HK-2 (cell line): ENCODE measurements around the gene SVOP.

Experiments
- DNase-seq: peaks from one replicate; pipeline ENCODE4 v3.0.0-alpha.2; 2018; ENCODE audit not compliant: unreplicated experiment

The SVOP gene

GRCh38 chr12:108980831-108981618 is 39.8 kb downstream of the SVOP start:
- no peak for DNase-seq

DNA sequence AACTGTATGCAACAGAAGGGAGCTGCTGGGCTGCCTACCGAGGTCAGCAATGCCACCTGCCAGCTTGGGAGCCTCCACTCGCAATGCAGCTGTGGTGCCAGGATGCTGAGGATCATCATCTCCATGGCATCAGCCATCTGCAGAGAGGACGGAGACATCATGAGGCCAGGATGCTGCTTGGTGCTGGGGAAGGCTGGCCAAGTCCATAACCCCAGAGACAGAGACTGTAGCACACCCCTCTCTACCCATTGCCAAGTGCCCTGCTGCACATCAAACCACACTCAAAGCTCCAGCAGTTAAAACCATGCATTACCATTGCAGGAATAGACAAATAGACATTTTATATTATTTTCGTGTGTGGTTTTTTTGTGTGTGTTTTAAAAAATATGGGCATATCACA is 43.5 kb downstream of the SVOP start:
- no peak for DNase-seq

GRCh38 chr12:108975024-108975593 is 45.8 kb downstream of the SVOP start:
- no peak for DNase-seq

GRCh38 chr12:108973629-108974152 is 47.2 kb downstream of the SVOP start:
- no peak for DNase-seq

DNA sequence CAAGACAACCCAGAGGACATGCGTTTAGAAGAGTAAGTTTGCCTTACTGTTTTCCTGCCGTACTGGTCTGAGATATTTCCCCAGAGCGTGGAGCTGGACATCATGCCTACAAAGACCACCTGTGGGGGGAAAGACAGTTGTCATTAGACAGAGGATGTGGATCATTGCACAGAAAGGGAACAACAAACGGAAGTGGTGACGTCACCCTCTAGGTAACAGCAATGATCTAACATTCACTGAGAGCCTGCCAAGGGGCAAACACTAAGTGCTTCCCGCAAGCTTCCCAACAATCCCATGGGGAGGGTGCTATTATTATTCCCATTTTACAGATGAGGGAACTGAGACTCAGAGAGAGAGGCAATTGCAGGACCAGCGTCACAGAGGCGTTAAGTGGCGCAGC is 48.5 kb downstream of the SVOP start:
- no peak for DNase-seq

DNA sequence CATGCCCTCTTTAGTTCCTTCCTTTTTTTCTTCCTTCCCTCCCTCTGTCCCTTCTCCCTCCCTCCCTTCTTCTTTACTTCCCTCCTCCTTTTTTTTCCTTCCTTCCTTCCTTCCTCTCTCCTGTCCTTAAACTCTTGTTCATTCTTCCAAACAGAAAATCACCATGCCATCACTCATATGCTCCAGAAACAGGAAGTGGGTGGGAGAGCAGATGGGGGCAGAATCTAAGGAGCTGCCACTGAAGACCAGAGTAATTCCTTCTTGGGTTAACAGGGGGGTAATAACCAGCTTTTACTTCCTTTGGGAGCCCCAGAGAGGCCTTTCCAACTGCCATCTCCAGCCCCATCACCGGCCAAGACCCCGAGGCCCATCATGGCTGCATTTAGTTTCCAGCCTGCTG is 51.2 kb downstream of the SVOP start:
- DNase-seq = no peak

DNA sequence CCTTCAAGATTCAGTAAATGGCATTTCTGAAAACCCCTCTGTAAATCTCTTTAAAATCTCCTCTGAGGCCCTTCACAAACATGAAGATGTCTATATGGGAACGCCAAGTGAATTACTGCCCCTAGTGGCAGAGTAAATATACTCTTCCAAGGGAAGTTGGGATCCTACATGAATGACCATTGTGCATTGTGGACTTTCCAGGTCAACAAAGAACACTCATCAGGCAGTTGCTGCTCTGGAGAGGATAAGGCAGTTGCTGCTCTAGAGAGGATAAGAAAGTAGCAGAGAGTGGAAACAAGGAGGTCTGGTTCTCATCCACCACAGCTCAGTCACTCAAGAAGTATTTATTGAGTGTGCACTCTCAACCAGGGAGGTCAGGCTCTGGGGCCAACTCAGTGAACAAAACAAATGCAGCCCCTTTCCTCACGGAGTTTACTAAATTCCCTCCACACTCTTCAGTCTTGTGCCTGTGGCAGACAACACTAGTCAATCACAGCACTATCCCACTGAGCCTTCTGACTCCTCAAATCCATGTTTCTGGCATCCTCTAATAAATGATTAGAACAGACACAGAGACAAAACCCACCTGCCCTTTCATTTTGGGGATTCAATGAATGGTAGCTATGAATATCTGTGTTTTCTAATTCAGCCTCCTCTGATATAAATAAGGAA is 52.9 kb downstream of the SVOP start:
- DNase-seq = no peak

GRCh38 chr12:108966378-108967151 is 54.3 kb downstream of the SVOP start:
- DNase-seq = no peak

GRCh38 chr12:108965886-108966285 is 55.0 kb downstream of the SVOP start:
- peak; percentile 11 for DNase-seq

- no peak for DNase-seq
These were observed 56.2 kb downstream of the SVOP start for GRCh38 chr12:108964371-108965352.

- no peak for DNase-seq
These were observed 58.6 kb downstream of the SVOP start for GRCh38 chr12:108962256-108962655.

GRCh38 chr12:108959748-108960655 is 60.9 kb downstream of the SVOP start:
- no peak for DNase-seq

DNA sequence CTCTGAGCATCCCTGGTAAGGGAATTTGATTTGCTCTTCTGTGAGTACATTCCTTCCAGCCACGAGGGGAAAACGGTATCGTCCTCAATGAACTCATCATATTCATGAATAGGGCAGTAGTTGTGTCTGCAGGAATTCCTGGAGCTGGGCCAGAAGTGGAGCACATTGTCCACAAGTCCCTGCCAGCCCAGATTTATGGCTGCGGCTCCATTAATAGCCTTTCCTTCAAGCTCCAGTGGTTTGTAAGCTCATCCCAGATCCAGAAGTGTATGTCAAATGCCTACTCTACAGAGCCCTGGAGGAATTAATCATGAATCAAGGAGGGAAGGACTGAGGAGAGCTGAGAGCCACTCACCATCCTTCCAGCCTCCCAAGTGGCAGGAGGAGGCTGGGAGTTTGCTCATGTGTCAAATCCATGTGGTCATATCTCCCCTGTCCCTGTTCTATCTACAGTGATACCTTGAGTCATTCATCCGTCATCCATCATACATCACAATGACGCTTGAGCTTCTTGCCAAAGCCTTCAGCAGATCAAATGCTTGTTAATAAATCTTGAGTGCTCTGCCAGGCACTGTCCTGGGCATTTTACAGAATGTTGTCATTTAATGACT is 65.5 kb downstream of the SVOP start:
- peak; percentile 92 for DNase-seq

DNA sequence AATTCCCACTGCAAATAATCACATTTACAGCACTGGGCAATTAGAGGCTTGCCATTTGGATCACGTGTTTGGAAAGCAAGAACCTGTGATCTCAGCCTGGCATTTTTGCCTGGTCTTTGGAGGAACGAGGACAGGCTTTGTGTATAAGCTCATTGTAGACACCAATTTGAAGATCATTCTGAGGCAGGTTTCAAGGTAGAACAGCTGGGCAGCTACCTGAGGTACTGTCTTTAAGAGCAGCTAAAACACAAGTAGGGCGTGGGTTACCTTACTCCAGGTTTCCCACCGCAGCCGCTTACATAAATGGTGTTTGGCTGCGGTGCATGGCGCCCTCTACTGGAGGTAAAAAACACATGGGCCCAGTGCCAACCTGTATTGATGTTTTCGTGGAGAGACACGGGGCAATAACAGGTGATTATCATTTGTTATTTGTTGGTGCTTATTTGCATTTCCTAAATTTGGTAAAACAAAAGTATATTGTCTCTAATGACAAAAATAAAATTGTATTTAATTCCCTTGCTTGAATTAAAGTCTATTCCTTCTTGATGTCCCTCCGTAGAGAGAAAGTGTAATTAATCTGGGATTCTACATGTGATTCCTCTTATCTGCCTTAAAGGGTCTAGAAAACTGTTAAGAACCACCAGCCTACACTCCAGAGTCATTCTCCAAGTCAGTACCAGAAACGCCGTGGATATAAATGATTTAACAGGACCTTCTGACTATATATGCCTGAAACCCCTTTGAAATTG is 69.7 kb downstream of the SVOP start:
- peak; percentile 66 for DNase-seq

- no peak for DNase-seq
These were observed 70.9 kb downstream of the SVOP start for GRCh38 chr12:108949976-108950375.

- no peak for DNase-seq
These were observed 72.5 kb downstream of the SVOP start for GRCh38 chr12:108948367-108948766.

DNA sequence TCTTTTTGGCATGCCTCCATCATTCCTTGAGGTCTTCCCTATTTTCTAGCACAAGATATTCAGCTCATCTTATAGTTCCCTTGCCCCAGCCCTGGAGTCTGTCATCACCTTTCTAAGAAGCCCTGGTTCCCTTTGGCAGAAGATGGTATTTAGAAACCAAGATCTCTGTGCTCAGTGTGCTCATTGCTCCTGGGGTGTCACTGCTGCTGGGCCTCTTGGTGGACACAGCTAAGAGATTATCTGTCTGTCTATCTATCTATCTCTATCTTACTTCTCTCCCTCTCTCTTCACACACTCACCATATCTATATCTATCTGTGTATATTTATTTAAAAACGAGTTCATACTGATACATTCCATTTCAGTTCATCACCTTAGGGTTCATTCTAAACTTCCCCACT is 73.8 kb downstream of the SVOP start:
- DNase-seq = no peak

GRCh38 chr12:108940138-108940537 is 80.7 kb downstream of the SVOP start:
- no peak for DNase-seq

DNA sequence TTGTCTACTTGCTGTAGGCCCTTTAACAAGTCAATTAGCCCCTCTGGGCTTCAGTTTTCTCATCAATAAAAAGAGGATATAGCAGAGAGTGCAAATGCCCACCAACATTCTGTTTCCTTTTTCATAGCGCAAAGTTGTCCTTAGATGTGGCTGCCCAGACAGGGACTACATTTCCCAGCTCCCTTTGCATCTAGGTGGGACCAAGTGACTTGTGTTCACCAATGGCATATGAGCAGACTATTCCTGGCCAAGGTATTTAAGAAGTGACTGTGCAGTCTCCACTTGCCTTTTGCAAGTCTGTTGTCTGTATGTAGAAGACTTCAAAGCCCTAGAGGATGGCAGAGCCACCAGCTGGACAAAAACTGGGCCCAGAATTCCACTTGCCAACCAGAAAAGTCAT is 81.3 kb downstream of the SVOP start:
- no peak for DNase-seq
